Measurements from ENCODE around the gene BRMS1L.
"Not testable (repeated sequence)": the region's sequence is repeated elsewhere in the genome, so short reads cannot be mapped to it uniquely, and the experiment has no call there.

The BRMS1L gene

GRCh38 chr14:35808638-35809563 is 17.2 kb upstream of the BRMS1L start, which contains the start of gene RALGAPA1:
RALGAPA1 (minus strand) TSS chr14:35809295; CDS start chr14:35808835, 460 bp downstream.
- DNase-seq (peak; percentile 93 to 97 (median 96)), ATAC-seq (replicated peaks) (peak; percentile 88)
- H3K4me1 Mint-ChIP-seq (ENCODE audit: low read depth in 2 of 2): peaks cover 26 to 33% of the 10 kb centered on the region in 2 donors
- not testable (repeated sequence) for H3K9me3 Mint-ChIP-seq, H3K27me3 Mint-ChIP-seq
- H3K36me3 Mint-ChIP-seq (ENCODE audit: insufficient read depth): peaks cover 28% of the 10 kb centered on the region
- peak within 1 kb of the TSS; percentile 99 for H3K4me3 Mint-ChIP-seq
- peak within 1 kb of the TSS; percentile 99 to 100 for H3K27ac Mint-ChIP-seq

GRCh38 chr14:35809597-35809996 is 16.5 kb upstream of the BRMS1L start:
- H3K27me3 Mint-ChIP-seq: no peaks in the 10 kb centered on the region
- H3K4me3 Mint-ChIP-seq: peak overlapping the region; percentile 99

GRCh38 chr14:35810963-35811362 is 15.2 kb upstream of the BRMS1L start:
- no peak for ATAC-seq (replicated peaks)
- H3K36me3 Mint-ChIP-seq (ENCODE audit: insufficient read depth): peaks cover 19% of the 10 kb centered on the region
- H3K27ac Mint-ChIP-seq: no peak overlapping the region

More at GRCh38 chr14:35809597-35809996, 16.5 kb upstream of the BRMS1L start:
- Mint-ChIP-seq H3K4me1 (ENCODE audit: low read depth in 2 of 2) (peaks cover 25 to 33% of the 10 kb centered on the region in 2 donors), H3K36me3 (ENCODE audit: insufficient read depth) (peaks cover 23% of the 10 kb centered on the region), H3K9me3 (no peaks in the 10 kb centered on the region), H3K27ac (peak overlapping the region; percentile 99 to 100)
- no peak for ATAC-seq (replicated peaks)
- DNase-seq: no peak

GRCh38 chr14:35814371-35815005 is 11.7 kb upstream of the BRMS1L start:
- H3K27ac Mint-ChIP-seq: peak overlapping the region in 1 of 2 donors; percentile 24
- H3K27me3 Mint-ChIP-seq: no peaks in the 10 kb centered on the region
- DNase-seq (peak; percentile 78 to 84 (median 80)), ATAC-seq (replicated peaks) (peak; percentile 94)
- H3K36me3 Mint-ChIP-seq (ENCODE audit: insufficient read depth): peaks cover 9% of the 10 kb centered on the region
- H3K4me1 Mint-ChIP-seq (ENCODE audit: low read depth in 2 of 2): peaks cover 1 to 6% of the 10 kb centered on the region in 2 donors
- no peak overlapping the region for H3K4me3 Mint-ChIP-seq
- no peaks in the 10 kb centered on the region for H3K9me3 Mint-ChIP-seq

More at GRCh38 chr14:35810963-35811362, 15.2 kb upstream of the BRMS1L start:
- H3K4me3 Mint-ChIP-seq: no peak overlapping the region
- no peaks in the 10 kb centered on the region for H3K27me3 Mint-ChIP-seq
- peaks cover 22 to 33% of the 10 kb centered on the region in 2 donors for H3K4me1 Mint-ChIP-seq (ENCODE audit: low read depth in 2 of 2)
- H3K9me3 Mint-ChIP-seq: no peaks in the 10 kb centered on the region
- DNase-seq: no peak

GRCh38 chr14:35818346-35819115 is 7.6 kb upstream of the BRMS1L start:
- H3K4me1 Mint-ChIP-seq (ENCODE audit: low read depth in 2 of 2): no peaks in the 10 kb centered on the region
- no peak overlapping the region for H3K4me3 Mint-ChIP-seq
- ATAC-seq (replicated peaks) (peak; percentile 45), DNase-seq (peak in 2 of 3 experiments; percentile 13 to 22)
- H3K9me3 Mint-ChIP-seq: no peaks in the 10 kb centered on the region
- H3K27ac Mint-ChIP-seq: no peak overlapping the region
- peaks cover 4% of the 10 kb centered on the region for H3K36me3 Mint-ChIP-seq (ENCODE audit: insufficient read depth)
- H3K27me3 Mint-ChIP-seq: no peaks in the 10 kb centered on the region

GRCh38 chr14:35819591-35820540 is 6.3 kb upstream of the BRMS1L start:
- peaks cover 4% of the 10 kb centered on the region for H3K36me3 Mint-ChIP-seq (ENCODE audit: insufficient read depth)
- no peak for DNase-seq
- no peaks in the 10 kb centered on the region for H3K9me3 Mint-ChIP-seq
- no peaks in the 10 kb centered on the region for H3K27me3 Mint-ChIP-seq
- no peak for ATAC-seq (replicated peaks)
- H3K4me3 Mint-ChIP-seq: no peak overlapping the region
- no peaks in the 10 kb centered on the region for H3K4me1 Mint-ChIP-seq (ENCODE audit: low read depth in 2 of 2)
- no peak overlapping the region for H3K27ac Mint-ChIP-seq

GRCh38 chr14:35821564-35822411 is 4.3 kb upstream of the BRMS1L start:
- no peak overlapping the region for H3K4me3 Mint-ChIP-seq
- ATAC-seq (replicated peaks): no peak
- no peak for DNase-seq
- H3K9me3 Mint-ChIP-seq: no peaks in the 10 kb centered on the region
- no peak overlapping the region for H3K27ac Mint-ChIP-seq
- H3K36me3 Mint-ChIP-seq (ENCODE audit: insufficient read depth): peaks cover 11% of the 10 kb centered on the region
- no peaks in the 10 kb centered on the region for H3K27me3 Mint-ChIP-seq
- peaks cover 3 to 6% of the 10 kb centered on the region in 2 donors for H3K4me1 Mint-ChIP-seq (ENCODE audit: low read depth in 2 of 2)

- no peak overlapping the region for H3K27ac Mint-ChIP-seq
- no peaks in the 10 kb centered on the region for H3K27me3 Mint-ChIP-seq
- DNase-seq (no peak), ATAC-seq (replicated peaks) (no peak)
- H3K4me3 Mint-ChIP-seq: no peak overlapping the region
- peaks cover 8 to 13% of the 10 kb centered on the region in 2 donors for H3K4me1 Mint-ChIP-seq (ENCODE audit: low read depth in 2 of 2)
- no peaks in the 10 kb centered on the region for H3K9me3 Mint-ChIP-seq
- peaks cover 8% of the 10 kb centered on the region for H3K36me3 Mint-ChIP-seq (ENCODE audit: insufficient read depth)
Measured at GRCh38 chr14:35822501-35822900, 3.6 kb upstream of the BRMS1L start.

GRCh38 chr14:35824446-35825165 is 1.5 kb upstream of the BRMS1L start:
- H3K36me3 Mint-ChIP-seq (ENCODE audit: insufficient read depth); ATAC-seq (replicated peaks); DNase-seq; H3K9me3 Mint-ChIP-seq; H3K27me3 Mint-ChIP-seq: not testable (repeated sequence)
- peak overlapping the region in 1 of 2 donors; percentile 58 for H3K27ac Mint-ChIP-seq
- peak overlapping the region; percentile 88 to 90 for H3K4me3 Mint-ChIP-seq
- peaks cover 13 to 16% of the 10 kb centered on the region in 2 donors for H3K4me1 Mint-ChIP-seq (ENCODE audit: low read depth in 2 of 2)

GRCh38 chr14:35825968-35826217 is 245 bp upstream of the BRMS1L start:
- DNase-seq (no peak), ATAC-seq (replicated peaks) (no peak)
- peaks cover 13% of the 10 kb centered on the region for H3K36me3 Mint-ChIP-seq (ENCODE audit: insufficient read depth)
- no peaks in the 10 kb centered on the region for H3K27me3 Mint-ChIP-seq
- no peaks in the 10 kb centered on the region for H3K9me3 Mint-ChIP-seq
- peak overlapping the region; percentile 88 to 90 for H3K4me3 Mint-ChIP-seq
- peak overlapping the region; percentile 87 to 88 for H3K27ac Mint-ChIP-seq
- peaks cover 13 to 16% of the 10 kb centered on the region in 2 donors for H3K4me1 Mint-ChIP-seq (ENCODE audit: low read depth in 2 of 2)

- Mint-ChIP-seq H3K9me3 (no peaks in the 10 kb centered on the region), H3K27ac (peak overlapping the region; percentile 87 to 88), H3K4me3 (peak overlapping the region; percentile 88 to 90), H3K4me1 (ENCODE audit: low read depth in 2 of 2) (peaks cover 13 to 16% of the 10 kb centered on the region in 2 donors), H3K36me3 (ENCODE audit: insufficient read depth) (peaks cover 18% of the 10 kb centered on the region), H3K27me3 (no peaks in the 10 kb centered on the region)
- no peak for ATAC-seq (replicated peaks)
- DNase-seq: no peak
Measured at GRCh38 chr14:35826952-35827416, 846 bp downstream of the BRMS1L start.
